ENCODE results near the gene SRSF9. TPM values are rescaled to one million over a fixed set of nuclear protein-coding genes. Genes with fewer than 3 reads are reported as not detected.
"Not testable (repeated sequence)": the region's sequence is repeated elsewhere in the genome, so short reads cannot be mapped to it uniquely, and the experiment has no call there.

SRSF9 gene
- total RNA-seq, 2 experiments from 2014 or later: 175 to 180 TPM

DNA sequence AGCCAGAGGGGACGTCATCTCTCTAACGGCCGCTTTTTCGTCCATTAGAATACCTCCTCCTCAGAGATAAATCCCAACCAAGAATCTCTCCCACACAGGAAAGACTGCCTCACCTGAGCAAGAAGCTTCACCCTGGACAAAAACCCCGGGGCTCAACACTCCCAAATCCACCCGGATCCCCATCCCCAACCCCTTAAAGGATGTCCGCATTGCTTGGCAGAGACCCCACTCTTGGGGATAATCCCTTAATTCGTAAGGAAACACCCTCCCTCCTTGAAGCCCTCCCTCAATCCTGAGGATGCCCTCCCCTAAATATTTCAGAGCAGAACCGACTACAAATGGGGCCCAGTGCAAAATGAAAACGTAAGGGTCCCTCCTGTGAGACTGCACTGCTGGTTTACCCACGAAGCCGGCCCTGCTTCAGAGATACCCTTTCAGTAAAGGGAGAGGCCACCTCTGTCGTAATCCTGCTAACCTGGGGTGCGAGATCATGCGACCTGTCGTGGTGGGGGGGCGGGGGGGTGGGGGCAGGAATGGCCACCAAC is 25.7 kb upstream of the SRSF9 start:
- no peak for DNase-seq
- POLR2A ChIA-PET: interaction anchor here (0.6 to 3.7 kb wide), 16 partner anchors 10 to 596 kb away, joined by 3 to 27 read pairs (median 6); partner anchors contain the start of genes COQ5, RNU4-1, SIRT4 and SRSF9
- CTCF ChIA-PET: interaction anchor here (0.6 to 1.9 kb wide), 4 partner anchors 8 to 86 kb away, joined by 3 to 8 read pairs (median 4); partner anchors contain the start of genes POP5 and SRSF9

DNA sequence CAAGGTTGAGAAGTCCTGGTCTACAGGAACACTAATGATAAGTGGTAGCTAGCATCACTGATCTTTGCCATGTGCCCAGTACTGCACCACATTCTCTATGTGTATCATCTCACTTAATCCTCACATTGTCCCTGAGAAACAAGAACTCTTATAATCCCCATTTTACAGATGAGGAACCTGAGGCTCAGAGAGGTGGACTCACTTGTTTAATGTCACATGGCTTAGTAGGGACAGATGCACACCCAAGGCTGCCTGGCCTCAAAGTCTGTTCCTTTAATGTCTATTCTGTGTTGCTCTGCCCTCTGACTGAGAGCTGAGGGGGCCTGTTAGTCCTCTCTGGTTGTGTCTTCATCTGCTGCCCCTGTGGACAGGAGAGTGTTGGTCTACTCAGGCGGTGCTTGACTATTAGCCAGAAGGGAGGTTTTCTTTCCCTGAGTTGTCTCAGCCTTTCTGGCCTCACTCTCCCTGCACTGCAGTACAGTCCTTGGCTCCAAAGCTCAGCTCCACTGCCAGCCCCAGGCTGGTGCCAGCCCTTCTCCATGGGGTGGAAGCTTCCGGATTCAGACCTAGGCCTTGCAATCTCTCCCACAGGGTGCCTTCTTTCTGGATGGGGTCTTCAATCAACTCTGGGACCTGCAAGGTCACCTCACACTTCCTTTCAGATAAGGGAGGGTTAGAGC is 21.4 kb upstream of the SRSF9 start:
- Mint-ChIP-seq H3K36me3 (ENCODE audit: low read depth) (no peaks in the 10 kb centered on the region), H3K27ac (no peak overlapping the region), H3K4me1 (peaks cover 10% of the 10 kb centered on the region), H3K4me3 (no peak overlapping the region), H3K27me3 (no peaks in the 10 kb centered on the region), H3K9me3 (no peaks in the 10 kb centered on the region)
- ChIA-PET POLR2A (interaction anchor here (0.7 to 1.5 kb wide), 3 partner anchors 14 to 44 kb away, joined by 3 to 5 read pairs (median 3); partner anchors contain the start of gene SRSF9), CTCF (interaction anchor here (2.8 kb wide), 1 partner anchor 21 kb away, joined by 13 read pairs; the partner anchor contains the start of gene SRSF9)
- no peak for DNase-seq

More for the DNA sequence above, 25.7 kb upstream of the SRSF9 start:
- Mint-ChIP-seq H3K4me1 (peaks cover 32% of the 10 kb centered on the region), H3K4me3 (peak overlapping the region; percentile 88), H3K9me3 (no peaks in the 10 kb centered on the region), H3K27ac (no peak overlapping the region), H3K27me3 (no peaks in the 10 kb centered on the region), H3K36me3 (ENCODE audit: low read depth) (peaks cover 30% of the 10 kb centered on the region)

DNA sequence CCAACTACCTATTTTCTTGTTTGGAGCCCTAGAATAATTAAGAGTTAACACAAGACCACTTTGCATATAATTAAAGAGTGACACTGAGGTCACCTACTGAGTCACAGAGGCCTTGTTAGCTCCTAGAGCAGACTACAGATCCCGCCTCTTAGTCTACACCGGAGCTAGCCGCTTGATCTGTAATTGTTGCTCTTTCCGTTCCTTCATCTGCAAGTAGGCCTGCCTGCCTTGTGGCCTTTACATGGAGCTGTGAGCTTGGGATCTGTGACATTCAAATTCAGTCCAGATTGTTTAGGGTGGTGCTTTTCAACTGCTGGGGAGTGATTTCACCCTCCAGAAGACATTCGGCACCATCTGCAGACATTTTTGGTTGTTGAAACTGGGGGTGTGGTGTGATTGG is 20.8 kb upstream of the SRSF9 start:
- CTCF ChIA-PET: interaction anchor here (2.8 kb wide), 1 partner anchor 20 kb away, joined by 13 read pairs; the partner anchor contains the start of gene SRSF9
- Mint-ChIP-seq H3K9me3 (no peaks in the 10 kb centered on the region), H3K4me3 (no peak overlapping the region), H3K27ac (no peak overlapping the region), H3K4me1 (peaks cover 6% of the 10 kb centered on the region), H3K36me3 (ENCODE audit: low read depth) (no peaks in the 10 kb centered on the region), H3K27me3 (no peaks in the 10 kb centered on the region)
- DNase-seq: no peak
- POLR2A ChIA-PET: interaction anchor here (0.8 to 1.5 kb wide), 2 partner anchors 15 to 21 kb away, joined by 3 to 5 read pairs; partner anchors contain the start of gene SRSF9

DNA sequence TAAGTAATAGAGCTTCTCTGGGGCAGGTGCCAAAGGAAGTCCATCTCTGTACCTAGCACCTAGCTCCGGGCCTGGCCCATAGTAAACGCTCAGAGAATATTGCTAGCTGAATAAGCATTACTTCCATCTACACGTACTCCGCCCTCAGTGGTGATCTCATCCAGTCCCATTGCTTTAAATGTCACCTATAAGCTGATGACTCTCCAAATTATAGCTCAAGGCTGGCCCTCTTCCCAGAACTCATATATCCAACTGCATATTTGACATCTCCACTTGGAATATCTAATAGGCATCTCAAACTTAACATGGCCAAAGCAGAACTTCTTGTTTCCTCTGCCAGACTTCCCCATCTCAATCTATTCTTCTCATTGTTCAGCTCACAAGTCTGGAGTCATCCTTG is 19.5 kb upstream of the SRSF9 start:
- H3K4me1 Mint-ChIP-seq: no peaks in the 10 kb centered on the region
- ChIA-PET CTCF (interaction anchor here (0.8 to 2.8 kb wide), 2 partner anchors 19 to 36 kb away, joined by 3 to 13 read pairs; partner anchors contain the start of gene SRSF9), POLR2A (no interaction called here)
- DNase-seq: no peak
- no peaks in the 10 kb centered on the region for H3K36me3 Mint-ChIP-seq (ENCODE audit: low read depth)
- H3K27me3 Mint-ChIP-seq: no peaks in the 10 kb centered on the region
- H3K27ac Mint-ChIP-seq: no peak overlapping the region
- no peaks in the 10 kb centered on the region for H3K9me3 Mint-ChIP-seq
- no peak overlapping the region for H3K4me3 Mint-ChIP-seq

DNA sequence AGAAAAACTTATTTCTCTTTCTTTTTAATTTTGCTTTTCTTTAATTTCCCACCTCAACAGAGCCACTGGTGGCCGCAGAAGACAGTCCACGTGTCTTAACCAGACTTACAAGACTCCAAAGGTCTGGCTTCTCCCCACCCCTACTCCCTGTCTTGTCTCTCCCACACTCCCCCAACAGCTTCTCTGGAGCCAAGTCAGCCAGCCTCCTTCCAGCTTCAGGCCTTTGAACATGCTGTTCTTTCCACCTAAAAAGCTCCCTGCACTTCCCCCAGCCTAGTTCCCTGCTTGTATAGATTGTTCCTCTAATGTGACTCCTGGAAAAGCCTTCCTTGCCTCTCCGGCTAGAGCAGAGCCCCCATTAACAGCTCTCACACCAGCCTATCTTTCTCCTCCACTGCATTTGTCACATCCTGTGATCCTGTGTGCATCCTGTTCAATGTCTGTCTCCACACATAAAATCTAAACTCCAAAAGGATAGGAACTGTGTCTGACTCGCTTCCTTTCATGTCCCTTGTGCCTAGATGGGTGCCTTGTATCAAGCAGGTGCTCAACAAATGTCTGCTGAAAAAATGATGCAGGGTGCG is 18.6 kb upstream of the SRSF9 start:
- Mint-ChIP-seq H3K36me3 (ENCODE audit: low read depth) (peaks cover 2% of the 10 kb centered on the region), H3K4me1 (no peaks in the 10 kb centered on the region), H3K9me3 (no peaks in the 10 kb centered on the region), H3K27ac (no peak overlapping the region), H3K4me3 (no peak overlapping the region), H3K27me3 (no peaks in the 10 kb centered on the region)
- no peak for DNase-seq
- CTCF ChIA-PET: interaction anchor here (2.8 kb wide), 1 partner anchor 18 kb away, joined by 13 read pairs; the partner anchor contains the start of gene SRSF9
- POLR2A ChIA-PET: no interaction called here

DNA sequence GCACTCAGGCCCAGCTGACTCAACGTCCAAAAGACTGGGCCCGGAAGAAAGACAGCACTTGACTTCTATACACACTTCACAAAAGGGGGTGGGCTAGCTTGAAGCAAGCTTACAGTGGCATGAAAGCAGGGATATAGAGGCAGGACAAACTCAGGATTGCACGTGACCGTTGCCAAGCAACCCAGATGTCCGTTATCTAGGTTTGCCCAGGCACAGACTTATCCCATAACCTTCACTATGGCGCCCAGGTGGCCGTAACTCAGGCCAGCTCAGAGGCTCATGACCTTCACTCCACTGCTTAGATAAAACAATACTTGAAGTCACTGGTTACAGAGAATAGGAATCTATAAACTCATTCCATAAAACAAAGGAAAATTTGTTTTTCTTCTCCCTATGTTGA is 18.0 kb upstream of the SRSF9 start:
- H3K36me3 Mint-ChIP-seq (ENCODE audit: low read depth); H3K4me1 Mint-ChIP-seq; DNase-seq; H3K4me3 Mint-ChIP-seq; H3K27ac Mint-ChIP-seq; H3K9me3 Mint-ChIP-seq; H3K27me3 Mint-ChIP-seq; POLR2A ChIA-PET: not testable (repeated sequence)
- CTCF ChIA-PET: interaction anchor here (0.8 kb wide), 1 partner anchor 9 kb away, joined by 3 read pairs; no protein-coding TSS in a partner anchor

DNA sequence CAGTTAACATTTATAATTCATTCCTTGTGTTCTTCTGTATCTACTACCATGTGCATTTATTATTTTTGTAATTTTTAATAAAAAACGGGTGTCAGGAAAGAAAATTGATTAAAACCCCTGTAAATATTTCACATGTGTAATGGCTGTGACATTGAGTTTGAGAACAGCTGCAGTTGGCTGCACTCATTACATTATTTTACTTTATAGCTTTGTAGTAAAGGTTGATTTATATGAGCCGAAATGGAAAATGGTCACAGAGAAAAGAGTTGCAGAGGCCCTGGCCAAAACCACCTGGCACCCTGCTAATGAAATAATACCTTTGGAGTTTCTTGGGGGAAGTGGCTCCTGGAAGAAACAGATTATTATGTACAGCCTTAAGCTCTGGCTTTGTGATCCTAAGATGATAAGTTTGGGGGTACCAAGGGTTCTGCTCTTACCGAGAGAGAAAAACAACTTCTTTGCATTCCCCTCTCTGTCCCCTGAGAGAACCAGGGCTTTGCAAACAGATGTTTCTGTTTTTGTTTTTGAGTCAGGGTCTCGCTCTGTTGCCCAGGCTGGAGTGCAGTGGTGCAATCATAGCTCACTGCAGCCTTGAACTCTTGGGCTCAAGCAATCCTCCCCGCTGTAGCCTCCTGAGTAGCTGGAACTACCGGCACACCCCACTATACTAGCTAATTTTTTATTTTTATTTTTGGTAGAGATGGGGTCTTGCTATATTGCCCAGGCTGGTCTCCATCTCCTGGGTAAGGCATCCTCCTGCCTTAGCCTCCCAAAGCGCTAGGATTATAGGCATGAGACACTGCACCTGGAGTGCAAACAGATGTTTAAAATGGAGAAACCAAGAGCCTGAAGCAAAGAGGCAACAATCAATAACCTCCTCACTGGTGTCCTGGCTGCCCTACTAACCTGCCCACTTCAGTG is 16.7 kb upstream of the SRSF9 start:
- POLR2A ChIA-PET: no interaction called here
- Mint-ChIP-seq H3K27ac (no peak overlapping the region), H3K27me3 (no peaks in the 10 kb centered on the region), H3K9me3 (no peaks in the 10 kb centered on the region), H3K4me1 (peaks cover 2% of the 10 kb centered on the region), H3K36me3 (ENCODE audit: low read depth) (peaks cover 2% of the 10 kb centered on the region), H3K4me3 (no peak overlapping the region)
- CTCF ChIA-PET: interaction anchor here (0.8 to 1.1 kb wide), 2 partner anchors 11 to 16 kb away, joined by 3 read pairs; no protein-coding TSS in a partner anchor
- DNase-seq: no peak

DNA sequence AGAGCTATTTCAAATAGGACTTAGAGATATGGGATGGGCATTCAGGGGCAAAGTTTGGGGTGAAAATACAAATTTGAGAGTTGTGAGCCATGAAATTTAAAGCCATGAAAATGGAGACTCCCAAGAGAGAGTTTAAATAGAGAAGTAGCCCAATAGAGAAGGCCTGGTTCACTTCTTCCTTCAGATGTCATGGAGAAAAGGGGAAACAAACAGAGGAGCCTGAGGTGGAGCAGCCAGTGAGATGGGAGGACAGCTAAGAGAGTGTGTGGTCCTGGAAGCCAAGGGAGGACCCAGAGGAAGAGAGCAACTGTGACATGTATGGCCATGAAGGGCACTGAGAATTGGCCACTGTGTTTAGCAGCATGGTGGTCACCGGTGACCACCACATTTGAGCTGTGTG is 14.1 kb upstream of the SRSF9 start:
- Mint-ChIP-seq H3K36me3 (ENCODE audit: low read depth) (peaks cover 2% of the 10 kb centered on the region), H3K4me3 (no peak overlapping the region), H3K4me1 (peaks cover 18% of the 10 kb centered on the region), H3K9me3 (no peaks in the 10 kb centered on the region), H3K27me3 (no peaks in the 10 kb centered on the region), H3K27ac (no peak overlapping the region)
- DNase-seq: no peak
- CTCF ChIA-PET: interaction anchor here (0.6 to 1.5 kb wide), 3 partner anchors 14 to 135 kb away, joined by 4 to 7 read pairs (median 5); partner anchors contain the start of gene SRSF9
- POLR2A ChIA-PET: interaction anchor here (0.6 to 2.2 kb wide), 2 partner anchors 14 to 117 kb away, joined by 3 to 9 read pairs; partner anchors contain the start of gene SRSF9

DNA sequence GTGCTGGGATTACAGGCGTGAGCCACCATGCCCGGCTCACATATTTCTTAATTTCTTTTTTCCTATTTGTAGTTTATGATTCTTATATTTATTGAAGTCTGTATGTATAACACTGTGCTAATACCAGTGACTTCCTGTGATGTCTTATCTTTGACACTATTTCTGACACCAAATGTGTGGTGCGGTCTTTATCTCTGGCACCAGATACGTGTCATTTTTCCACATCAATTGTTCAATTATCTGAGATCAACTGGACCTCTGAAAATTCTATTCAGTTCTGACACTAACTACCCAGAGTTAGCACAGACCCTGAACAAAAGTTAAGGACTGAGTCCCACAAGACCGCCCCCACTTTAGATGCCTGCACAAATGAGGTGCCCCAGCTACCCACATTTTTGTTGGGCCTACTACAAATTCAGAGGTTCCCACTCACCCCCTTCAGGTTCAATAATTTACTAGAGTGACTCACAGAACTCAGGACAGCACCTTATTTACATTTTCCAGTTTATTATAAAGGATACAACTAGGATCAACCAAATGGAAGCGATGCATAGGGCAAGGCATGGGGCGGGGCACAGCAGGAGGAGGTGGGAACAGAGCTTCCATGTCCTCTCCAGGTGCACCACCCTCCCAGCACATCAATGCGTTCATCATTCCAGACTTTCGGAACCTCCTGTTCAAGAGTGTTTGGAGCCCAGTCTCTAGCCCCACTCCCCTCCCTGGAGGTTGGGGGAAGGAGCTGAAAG is 11.6 kb upstream of the SRSF9 start:
- Mint-ChIP-seq H3K4me1 (peaks cover 18% of the 10 kb centered on the region), H3K27ac (peak overlapping the region; percentile 9), H3K36me3 (ENCODE audit: low read depth) (peaks cover 2% of the 10 kb centered on the region), H3K9me3 (no peaks in the 10 kb centered on the region), H3K27me3 (no peaks in the 10 kb centered on the region), H3K4me3 (no peak overlapping the region)
- CTCF ChIA-PET: interaction anchor here (0.8 kb wide), 1 partner anchor 11 kb away, joined by 3 read pairs; the partner anchor contains the start of gene SRSF9
- POLR2A ChIA-PET: interaction anchor here (1.0 to 1.3 kb wide), 2 partner anchors 15 to 54 kb away, joined by 3 read pairs; partner anchors contain the start of gene DYNLL1
- no peak for DNase-seq

DNA sequence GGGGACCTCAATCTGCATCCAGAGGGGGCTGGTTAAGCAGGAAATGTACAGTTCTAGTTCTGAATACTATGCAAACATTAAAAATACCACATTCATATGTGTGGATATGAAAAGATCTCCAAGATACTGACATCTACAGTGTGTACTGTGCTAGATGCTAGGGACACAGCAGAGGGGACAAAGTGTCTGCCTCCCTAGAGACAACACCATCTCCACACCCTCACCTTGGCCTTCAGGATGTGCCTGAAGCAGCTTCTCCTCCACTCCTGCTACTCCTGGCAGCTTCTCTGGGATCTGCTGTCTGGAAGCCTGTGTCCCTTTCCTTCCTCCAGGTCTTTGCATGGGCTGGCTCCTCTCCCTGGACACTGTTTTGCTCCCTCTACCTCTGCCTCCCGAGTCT is 10.7 kb upstream of the SRSF9 start:
- Mint-ChIP-seq H3K9me3 (no peaks in the 10 kb centered on the region), H3K36me3 (ENCODE audit: low read depth) (peaks cover 2% of the 10 kb centered on the region), H3K27me3 (no peaks in the 10 kb centered on the region), H3K27ac (no peak overlapping the region), H3K4me1 (peaks cover 18% of the 10 kb centered on the region), H3K4me3 (no peak overlapping the region)
- CTCF ChIA-PET: no interaction called here
- no peak for DNase-seq
- POLR2A ChIA-PET: interaction anchor here (1.3 to 2.2 kb wide), 2 partner anchors 11 to 55 kb away, joined by 3 to 10 read pairs; partner anchors contain the start of gene SRSF9

DNA sequence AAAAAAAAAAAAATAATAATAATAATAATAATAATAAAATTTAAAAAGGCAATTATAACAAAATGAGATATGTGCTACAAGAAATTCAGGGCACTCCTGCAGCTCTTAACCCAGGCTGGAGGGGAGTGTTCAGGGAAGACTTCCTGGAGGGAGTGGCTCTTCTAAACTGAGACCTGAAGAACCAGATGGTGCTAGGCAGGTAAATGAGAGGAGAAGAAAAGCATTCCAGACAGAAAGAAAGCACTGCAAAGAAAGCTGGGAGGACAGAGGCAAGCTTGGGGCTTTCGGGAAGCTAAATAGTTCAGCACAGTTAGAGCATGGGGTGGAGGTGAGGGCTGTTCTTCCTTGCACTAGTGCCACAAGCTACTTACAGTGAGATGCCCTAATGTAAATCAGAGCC is 9.9 kb upstream of the SRSF9 start:
- ChIA-PET CTCF (no interaction called here), POLR2A (interaction anchor here (2.2 kb wide), 1 partner anchor 10 kb away, joined by 10 read pairs; the partner anchor contains the start of gene SRSF9)
- Mint-ChIP-seq H3K4me3 (no peak overlapping the region), H3K36me3 (ENCODE audit: low read depth) (peaks cover 2% of the 10 kb centered on the region), H3K9me3 (no peaks in the 10 kb centered on the region), H3K27ac (no peak overlapping the region), H3K27me3 (no peaks in the 10 kb centered on the region), H3K4me1 (peaks cover 22% of the 10 kb centered on the region)
- no peak for DNase-seq
